ENCODE data around the gene ZFP69B. TPM values are rescaled to one million over a fixed set of nuclear protein-coding genes. Genes with fewer than 3 reads are reported as not detected.

The ZFP69B gene
- total RNA-seq = 0.55 TPM

- ATAC-seq = peak; percentile 99
- peak; percentile 94 for DNase-seq (ENCODE audit: low spot score)
These were observed at the start of gene ZFP69B for GRCh38 chr1:40449684-40450494. Gene ZFP69B (plus strand): TSS chr1:40450476. CDS start chr1:40450962, 486 bp downstream.

DNA sequence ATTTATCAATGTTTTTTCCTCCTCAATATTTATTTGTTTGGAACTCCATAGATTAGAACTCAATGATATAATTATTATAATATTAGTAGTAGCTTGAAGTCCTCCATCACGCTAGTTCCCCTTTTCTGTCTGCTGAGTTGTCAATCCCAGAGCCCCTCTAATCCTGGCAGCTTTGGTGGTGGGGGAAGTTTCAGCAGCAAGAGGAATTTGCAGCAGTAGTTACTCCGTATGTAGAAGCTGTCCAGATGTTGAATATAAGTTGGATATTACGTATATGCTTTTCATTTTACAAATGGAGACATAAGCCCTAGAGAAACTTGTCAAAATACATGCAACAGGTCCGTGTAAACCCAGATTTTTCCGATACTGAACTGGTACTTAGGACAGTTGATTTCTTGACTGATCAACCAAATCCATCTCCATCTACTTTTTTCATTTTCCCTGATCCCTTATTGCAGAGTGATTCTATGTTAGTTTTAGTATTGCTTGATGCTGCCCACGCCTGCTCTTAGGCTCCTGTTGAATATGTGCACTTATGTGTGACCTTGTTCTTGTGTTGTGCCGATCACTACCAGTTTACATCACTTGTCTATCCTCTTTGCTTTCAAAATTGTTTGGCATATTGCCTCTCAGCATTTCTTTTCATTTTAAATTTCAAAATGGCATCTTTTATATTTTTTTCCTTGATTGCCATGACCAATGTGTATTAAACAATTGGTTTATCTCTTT is 48.6 kb upstream of the ZFP69B start:
- no peak for ATAC-seq
- no peak for DNase-seq (ENCODE audit: low spot score)

- ATAC-seq = peak; percentile 91
- DNase-seq (ENCODE audit: low spot score) = no peak
These were observed 45.4 kb upstream of the ZFP69B start for GRCh38 chr1:40404670-40405462.

DNA sequence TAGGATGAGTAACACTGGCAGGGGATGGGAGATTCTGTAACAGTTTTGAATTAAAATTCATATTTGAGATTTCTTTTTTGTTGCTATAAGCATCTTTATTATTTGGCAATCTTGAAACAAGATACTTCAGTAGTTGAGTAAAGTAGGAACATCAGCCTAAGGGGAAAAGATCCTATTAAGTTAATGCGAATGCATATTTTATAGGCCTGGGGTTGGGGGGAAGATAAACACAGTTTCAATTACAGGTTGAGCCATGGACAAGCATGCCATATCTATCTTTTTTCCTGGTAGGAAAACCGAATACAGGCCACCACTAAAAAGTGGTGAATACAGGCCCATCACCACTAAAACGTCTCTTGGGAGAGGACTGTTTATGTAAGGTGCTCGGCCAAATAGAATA is 44.5 kb upstream of the ZFP69B start:
- ATAC-seq (no peak), DNase-seq (ENCODE audit: low spot score) (no peak)

GRCh38 chr1:40407453-40407852 is 42.8 kb upstream of the ZFP69B start:
- ATAC-seq (no peak), DNase-seq (ENCODE audit: low spot score) (no peak)

DNA sequence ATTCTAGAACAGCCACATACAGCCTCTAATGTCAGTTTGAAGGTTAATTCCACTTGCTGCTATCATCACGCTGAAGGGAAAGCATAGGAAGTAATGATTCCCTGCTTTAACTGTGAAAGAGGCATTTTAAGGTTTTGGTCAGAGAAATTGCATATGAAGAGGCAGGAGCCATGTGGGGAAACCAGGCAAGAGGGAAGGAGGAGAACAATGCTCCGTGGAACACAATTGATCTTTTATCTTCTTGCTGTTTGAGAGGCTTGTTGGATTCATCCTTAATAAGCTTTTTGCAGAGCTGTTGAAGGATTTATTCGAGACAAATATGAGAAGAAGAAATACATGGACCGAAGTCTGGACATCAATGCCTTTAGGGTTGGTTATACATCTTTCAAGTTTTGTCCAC is 40.8 kb upstream of the ZFP69B start:
- ATAC-seq = no peak

DNA sequence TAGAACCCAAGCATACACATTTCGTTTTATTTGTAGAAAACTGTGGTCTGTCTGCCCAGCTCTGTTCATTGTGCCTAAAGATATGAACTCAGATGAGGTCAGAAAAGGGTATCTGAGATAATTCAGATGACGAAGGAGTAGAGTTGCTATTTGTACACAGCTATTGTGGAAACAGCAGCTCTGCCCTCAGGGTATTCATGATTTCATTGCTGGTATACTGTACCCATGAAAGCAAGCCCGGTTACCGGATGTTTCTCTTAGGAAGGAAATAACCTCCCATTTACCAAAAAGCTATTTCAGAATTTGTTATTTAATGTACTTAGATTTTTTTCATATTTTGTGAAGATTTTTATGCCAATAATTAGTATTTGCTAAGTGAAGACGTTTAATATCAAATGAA is 39.0 kb upstream of the ZFP69B start:
- DNase-seq (ENCODE audit: low spot score) (no peak), ATAC-seq (no peak)

More for the DNA sequence above, 40.8 kb upstream of the ZFP69B start:
- no peak for DNase-seq (ENCODE audit: low spot score)

GRCh38 chr1:40411843-40412242 is 38.4 kb upstream of the ZFP69B start:
- DNase-seq (ENCODE audit: low spot score) = no peak
- ATAC-seq = no peak

DNA sequence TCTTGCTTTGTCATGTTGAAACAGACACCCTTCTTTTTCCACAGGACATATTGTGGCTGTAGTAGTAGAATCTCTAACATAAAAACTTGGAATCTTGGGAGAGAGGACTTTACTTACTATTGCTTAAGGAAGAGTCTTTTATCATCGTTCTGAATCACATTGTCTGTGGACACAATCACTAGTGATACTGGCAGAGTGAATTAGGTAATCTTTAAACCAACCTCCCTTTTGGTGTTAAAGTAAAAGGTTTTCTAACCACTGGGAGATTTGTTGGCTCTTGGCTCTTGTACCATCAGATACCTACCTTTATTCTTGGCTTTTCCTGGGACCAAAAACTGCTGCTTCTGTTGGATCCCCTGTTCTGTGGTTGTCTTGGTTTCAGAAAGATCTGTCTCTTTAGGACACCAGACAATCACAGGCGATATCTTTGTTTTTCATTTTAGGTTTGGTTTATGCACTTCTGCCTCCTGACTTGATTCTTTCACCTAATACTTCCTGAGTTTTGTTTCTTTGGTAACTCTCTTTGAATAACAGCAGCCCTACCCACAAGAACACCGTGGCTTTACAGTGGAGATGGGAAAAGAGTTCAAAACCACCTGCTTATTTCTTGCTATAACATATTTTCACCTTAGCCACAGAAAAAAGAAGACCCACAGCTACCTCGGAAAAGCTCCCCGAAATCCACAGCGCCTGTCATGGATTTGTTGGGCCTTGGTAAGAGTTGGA is 36.6 kb upstream of the ZFP69B start:
- ATAC-seq (peak; percentile 58), DNase-seq (ENCODE audit: low spot score) (no peak)

DNA sequence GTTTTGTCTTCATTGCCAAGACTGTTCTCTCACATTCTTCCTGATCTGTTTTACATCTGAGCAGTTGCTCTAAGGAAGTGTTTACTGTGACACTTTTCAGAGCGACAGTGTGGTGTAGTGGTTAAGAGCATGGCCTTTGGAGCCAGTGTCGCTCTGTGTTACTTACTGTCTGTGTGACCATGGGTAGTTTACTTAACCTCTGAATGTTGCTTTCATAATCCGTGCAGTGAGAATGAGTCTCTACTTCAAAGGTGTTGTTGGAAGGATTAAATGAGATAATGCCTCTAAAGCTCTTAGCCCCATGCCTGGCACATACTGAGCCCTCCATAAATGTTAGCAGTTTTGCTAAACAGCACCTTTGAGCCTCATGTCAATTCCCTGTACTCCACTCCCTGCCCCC is 35.9 kb upstream of the ZFP69B start:
- DNase-seq (ENCODE audit: low spot score) (no peak), ATAC-seq (peak; percentile 50)

DNA sequence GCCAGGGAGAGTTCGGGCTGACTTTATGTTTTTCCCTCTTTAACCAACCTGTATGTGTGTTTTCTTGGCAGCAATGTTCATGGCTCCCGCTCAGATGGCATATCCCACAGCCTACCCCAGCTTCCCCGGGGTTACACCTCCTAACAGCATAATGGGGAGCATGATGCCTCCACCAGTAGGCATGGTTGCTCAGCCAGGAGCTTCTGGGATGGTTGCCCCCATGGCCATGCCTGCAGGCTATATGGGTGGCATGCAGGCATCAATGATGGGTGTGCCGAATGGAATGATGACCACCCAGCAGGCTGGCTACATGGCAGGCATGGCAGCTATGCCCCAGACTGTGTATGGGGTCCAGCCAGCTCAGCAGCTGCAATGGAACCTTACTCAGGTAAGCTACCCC is 33.6 kb upstream of the ZFP69B start:
- no peak for ATAC-seq
- no peak for DNase-seq (ENCODE audit: low spot score)

GRCh38 chr1:40421431-40422384 is 28.6 kb upstream of the ZFP69B start:
- ATAC-seq (peak; percentile 89), DNase-seq (ENCODE audit: low spot score) (peak; percentile 92)

GRCh38 chr1:40422630-40423263 is 27.5 kb upstream of the ZFP69B start:
- no peak for DNase-seq (ENCODE audit: low spot score)
- no peak for ATAC-seq

GRCh38 chr1:40423264-40423642 is 27.0 kb upstream of the ZFP69B start:
- ATAC-seq = no peak
- no peak for DNase-seq (ENCODE audit: low spot score)

- no peak for DNase-seq (ENCODE audit: low spot score)
- no peak for ATAC-seq
These were observed 26.2 kb upstream of the ZFP69B start for GRCh38 chr1:40423951-40424618.

GRCh38 chr1:40425198-40425597 is 25.1 kb upstream of the ZFP69B start:
- ATAC-seq (no peak), DNase-seq (ENCODE audit: low spot score) (no peak)

DNA sequence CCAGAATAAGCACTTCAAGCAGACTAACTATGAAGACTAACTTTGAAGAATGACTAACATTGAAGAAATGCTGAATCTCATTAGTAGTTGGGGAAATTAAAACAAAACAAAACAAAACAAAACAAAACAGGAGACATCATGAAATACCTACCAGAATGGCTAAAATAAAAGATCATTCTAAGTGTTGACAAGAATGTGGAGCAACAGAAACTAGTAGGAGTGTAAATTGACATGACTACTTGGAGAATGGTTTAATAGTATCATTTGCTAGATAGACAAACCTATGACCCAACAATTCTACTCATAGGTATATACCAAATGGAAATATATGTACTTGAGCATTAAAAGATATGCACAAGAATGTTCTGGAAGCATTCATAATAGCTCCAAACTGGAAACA is 18.9 kb upstream of the ZFP69B start:
- no peak for DNase-seq (ENCODE audit: low spot score)
- ATAC-seq = no peak

- no peak for DNase-seq (ENCODE audit: low spot score)
- ATAC-seq = no peak
These were observed 17.5 kb upstream of the ZFP69B start for GRCh38 chr1:40432644-40433390.
